Vagina (tissue), 2 donors: Measurements from ENCODE around the gene KBTBD2.

ENCODE experiments used
- CTCF ChIP-seq, 3 experiments: fragments of 450-650 bp in 2 of 3; fragments of 200-600 bp in 1 of 3; sonication (generic) in 1 of 3; IDR thresholded peaks; one replicate each; pipeline ENCODE4 v1.5.1; 2017 to 2019; ENCODE audit warnings: antibody characterized with exemption in 3 of 3, mild to moderate bottlenecking in 2 of 3, moderate library complexity in 2 of 3
- POLR2A ChIP-seq, 2 donors: fragments of 450-650 bp; IDR thresholded peaks; one replicate each; pipeline ENCODE4 v1.6.1; 2017; ENCODE audit warnings: antibody characterized with exemption in 2 of 2, mild to moderate bottlenecking in 2 of 2, moderate library complexity in 2 of 2
- POLR2AphosphoS5 ChIP-seq, 2 donors: sonication (generic); formaldehyde crosslinking; IDR thresholded peaks; one replicate each; pipeline ENCODE4 v1.9.0; 2017; ENCODE audit warnings: antibody characterized with exemption in 2 of 2, mild to moderate bottlenecking in 2 of 2, low read depth in 1 of 2; ENCODE audit not compliant: insufficient read depth in 1 of 2

GRCh38 chr7:32893722-32894121, 2.2 kb upstream of the KBTBD2 start:
- no peak for TF ChIP-seq POLR2A (IDR thresholded peaks at IDR 0.05)
- no peak for TF ChIP-seq CTCF (IDR thresholded peaks at IDR 0.05)
- TF ChIP-seq POLR2AphosphoS5 (IDR thresholded peaks at IDR 0.05; ENCODE audit: insufficient read depth in 1 of 2, low read depth in 1 of 2) = no peak
